ENCODE measurements around the gene GBF1. TPM values are rescaled to one million over a fixed set of nuclear protein-coding genes. Genes with fewer than 3 reads are reported as not detected.

GBF1 gene
- total RNA-seq, 4 donors from 2014 or later, result 10.9 to 45.4 (median 23.9) TPM

DNA sequence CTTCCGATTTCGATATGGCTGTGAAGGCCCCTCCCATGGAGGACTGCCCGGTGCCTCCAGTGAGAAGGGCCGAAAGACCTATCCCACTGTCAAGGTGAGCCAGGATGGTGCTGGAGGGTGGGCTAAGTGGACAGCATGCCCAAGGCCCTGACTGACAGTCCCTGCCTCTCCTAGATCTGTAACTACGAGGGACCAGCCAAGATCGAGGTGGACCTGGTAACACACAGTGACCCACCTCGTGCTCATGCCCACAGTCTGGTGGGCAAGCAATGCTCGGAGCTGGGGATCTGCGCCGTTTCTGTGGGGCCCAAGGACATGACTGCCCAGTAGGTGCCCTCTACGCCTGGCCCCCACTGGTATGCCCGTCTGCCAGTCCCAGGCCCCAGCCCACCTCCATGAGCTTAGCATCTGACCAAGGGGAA lies 151.4 kb downstream of the GBF1 start:
- Histone ChIP-seq H3K27ac (peak overlapping the region; percentile 97 to 98), H3K27me3 (no peaks in the 10 kb centered on the region), H3K4me3 (no peak overlapping the region), H3K9me3 (no peaks in the 10 kb centered on the region), H3K4me1 (peaks cover 0 to 18% of the 10 kb centered on the region in 2 donors), H3K36me3 (no peaks in the 10 kb centered on the region)
- no peak for DNase-seq
- TF ChIP-seq, protein P1, sequence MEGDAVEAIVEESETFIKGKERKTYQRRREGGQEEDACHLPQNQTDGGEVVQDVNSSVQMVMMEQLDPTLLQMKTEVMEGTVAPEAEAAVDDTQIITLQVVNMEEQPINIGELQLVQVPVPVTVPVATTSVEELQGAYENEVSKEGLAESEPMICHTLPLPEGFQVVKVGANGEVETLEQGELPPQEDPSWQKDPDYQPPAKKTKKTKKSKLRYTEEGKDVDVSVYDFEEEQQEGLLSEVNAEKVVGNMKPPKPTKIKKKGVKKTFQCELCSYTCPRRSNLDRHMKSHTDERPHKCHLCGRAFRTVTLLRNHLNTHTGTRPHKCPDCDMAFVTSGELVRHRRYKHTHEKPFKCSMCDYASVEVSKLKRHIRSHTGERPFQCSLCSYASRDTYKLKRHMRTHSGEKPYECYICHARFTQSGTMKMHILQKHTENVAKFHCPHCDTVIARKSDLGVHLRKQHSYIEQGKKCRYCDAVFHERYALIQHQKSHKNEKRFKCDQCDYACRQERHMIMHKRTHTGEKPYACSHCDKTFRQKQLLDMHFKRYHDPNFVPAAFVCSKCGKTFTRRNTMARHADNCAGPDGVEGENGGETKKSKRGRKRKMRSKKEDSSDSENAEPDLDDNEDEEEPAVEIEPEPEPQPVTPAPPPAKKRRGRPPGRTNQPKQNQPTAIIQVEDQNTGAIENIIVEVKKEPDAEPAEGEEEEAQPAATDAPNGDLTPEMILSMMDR (IDR thresholded peaks at IDR 0.05), result no peak
- TF ChIP-seq POLR2A (IDR thresholded peaks at IDR 0.05), result no peak
- intact Hi-C loops (cut with DNase I; ENCODE audit: low total_unique reads), result no loop called here

DNA sequence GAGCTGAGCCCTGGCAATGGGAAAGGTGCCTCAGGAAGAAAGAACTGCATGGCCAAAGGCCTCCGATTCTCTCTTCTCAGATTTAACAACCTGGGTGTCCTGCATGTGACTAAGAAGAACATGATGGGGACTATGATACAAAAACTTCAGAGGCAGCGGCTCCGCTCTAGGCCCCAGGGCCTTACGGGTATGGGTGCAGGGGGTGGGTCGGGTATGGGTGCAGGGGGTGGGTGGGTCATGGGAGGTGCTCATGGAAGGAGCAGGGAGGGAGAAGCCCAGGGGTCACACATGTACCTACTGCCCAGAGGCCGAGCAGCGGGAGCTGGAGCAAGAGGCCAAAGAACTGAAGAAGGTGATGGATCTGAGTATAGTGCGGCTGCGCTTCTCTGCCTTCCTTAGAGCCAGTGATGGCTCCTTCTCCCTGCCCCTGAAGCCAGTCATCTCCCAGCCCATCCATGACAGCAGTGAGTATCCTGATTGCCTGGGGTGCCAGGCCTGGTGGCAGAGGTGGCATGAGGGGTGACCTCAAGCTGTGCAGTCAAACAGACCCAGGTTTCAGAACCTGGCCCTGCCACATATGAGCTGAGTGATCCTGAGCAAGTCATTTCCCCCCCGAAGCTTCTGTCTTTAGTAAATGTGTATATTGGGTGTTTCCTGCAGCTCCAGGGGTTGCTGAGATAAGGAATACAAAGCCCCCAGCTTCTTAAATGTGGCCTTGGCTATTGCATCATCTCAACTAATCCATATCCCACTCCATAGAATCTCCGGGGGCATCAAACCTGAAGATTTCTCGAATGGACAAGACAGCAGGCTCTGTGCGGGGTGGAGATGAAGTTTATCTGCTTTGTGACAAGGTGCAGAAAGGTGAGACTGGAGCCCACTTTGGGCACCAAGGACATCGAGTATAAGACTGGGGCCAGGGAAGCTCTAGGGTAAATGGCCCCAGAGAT lies 152.2 kb downstream of the GBF1 start:
- Histone ChIP-seq H3K27ac (peak overlapping the region in 1 of 2 donors; percentile 97), H3K36me3 (no peaks in the 10 kb centered on the region), H3K27me3 (no peaks in the 10 kb centered on the region), H3K4me3 (no peak overlapping the region), H3K4me1 (peaks cover 0 to 18% of the 10 kb centered on the region in 2 donors), H3K9me3 (no peaks in the 10 kb centered on the region)
- intact Hi-C loops (cut with DNase I; ENCODE audit: low total_unique reads), result no loop called here
- TF ChIP-seq, protein P1 (IDR thresholded peaks at IDR 0.05), result no peak
- no peak for TF ChIP-seq POLR2A (IDR thresholded peaks at IDR 0.05)
- no peak for DNase-seq

DNA sequence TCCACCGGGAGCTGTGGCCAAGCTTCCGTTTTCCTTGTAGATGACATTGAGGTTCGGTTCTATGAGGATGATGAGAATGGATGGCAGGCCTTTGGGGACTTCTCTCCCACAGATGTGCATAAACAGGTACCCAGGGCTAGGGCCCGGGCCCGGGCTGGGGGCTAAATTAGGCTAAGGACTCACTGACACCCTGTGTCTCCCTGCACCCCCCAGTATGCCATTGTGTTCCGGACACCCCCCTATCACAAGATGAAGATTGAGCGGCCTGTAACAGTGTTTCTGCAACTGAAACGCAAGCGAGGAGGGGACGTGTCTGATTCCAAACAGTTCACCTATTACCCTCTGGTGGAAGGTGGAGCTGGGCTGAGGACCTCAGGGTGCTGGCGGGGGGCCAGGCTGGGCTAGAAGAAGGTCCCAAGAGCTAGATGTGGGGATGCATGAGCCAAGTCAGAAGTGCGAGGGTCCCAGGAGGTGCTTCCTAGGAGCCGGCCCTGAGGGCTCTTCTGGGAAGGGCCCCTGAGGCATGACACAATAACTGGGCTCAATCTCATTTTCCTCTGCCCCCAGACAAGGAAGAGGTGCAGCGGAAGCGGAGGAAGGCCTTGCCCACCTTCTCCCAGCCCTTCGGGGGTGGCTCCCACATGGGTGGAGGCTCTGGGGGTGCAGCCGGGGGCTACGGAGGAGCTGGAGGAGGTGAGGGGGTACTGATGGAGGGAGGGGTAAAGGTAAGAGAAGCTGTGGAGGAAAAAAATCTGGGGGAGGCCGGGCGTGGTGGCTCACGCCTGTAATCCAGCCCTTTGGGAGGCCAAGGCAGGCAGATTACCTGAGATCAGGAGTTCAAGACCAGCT lies 153.1 kb downstream of the GBF1 start:
- DNase-seq, result no peak
- intact Hi-C loops (cut with DNase I; ENCODE audit: low total_unique reads), result no loop called here

DNA sequence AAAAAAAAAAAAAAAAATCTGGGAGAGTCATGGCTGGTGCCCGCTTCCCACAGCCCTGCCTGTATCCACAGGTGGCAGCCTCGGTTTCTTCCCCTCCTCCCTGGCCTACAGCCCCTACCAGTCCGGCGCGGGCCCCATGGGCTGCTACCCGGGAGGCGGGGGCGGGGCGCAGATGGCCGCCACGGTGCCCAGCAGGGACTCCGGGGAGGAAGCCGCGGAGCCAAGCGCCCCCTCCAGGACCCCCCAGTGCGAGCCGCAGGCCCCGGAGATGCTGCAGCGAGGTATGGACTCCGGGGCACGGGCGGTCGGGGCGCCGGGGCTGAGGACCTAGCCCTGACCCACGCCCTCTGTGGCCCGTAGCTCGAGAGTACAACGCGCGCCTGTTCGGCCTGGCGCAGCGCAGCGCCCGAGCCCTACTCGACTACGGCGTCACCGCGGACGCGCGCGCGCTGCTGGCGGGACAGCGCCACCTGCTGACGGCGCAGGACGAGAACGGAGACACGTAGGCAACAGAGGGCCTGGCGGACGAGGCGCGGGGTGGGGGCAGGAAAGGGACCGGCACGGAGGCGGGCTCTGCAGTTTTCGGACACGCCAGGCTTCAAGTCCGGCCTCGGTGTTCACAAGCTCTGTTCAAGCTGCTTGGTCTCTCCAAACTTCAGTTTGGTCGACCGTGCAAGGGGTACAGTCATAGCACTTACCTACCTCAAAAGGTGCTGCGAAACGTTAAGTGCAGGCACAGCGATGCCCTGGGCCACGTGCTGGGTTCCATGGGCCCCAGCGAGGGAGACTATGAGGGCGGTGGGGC lies 154.1 kb downstream of the GBF1 start:
- H3K4me1 ChIP-seq, result peaks cover 0 to 18% of the 10 kb centered on the region in 2 donors
- H3K36me3 ChIP-seq, result no peaks in the 10 kb centered on the region
- intact Hi-C loops (cut with DNase I; ENCODE audit: low total_unique reads), result no loop called here
- H3K4me3 ChIP-seq, result peak overlapping the region; percentile 32 to 67
- no peaks in the 10 kb centered on the region for H3K27me3 ChIP-seq
- peak; percentile 41 to 70 for TF ChIP-seq POLR2A (IDR thresholded peaks at IDR 0.05)
- TF ChIP-seq, protein P1 (IDR thresholded peaks at IDR 0.05), result peak; percentile 91 to 98 (median 94)
- no peaks in the 10 kb centered on the region for H3K9me3 ChIP-seq
- H3K27ac ChIP-seq, result peak overlapping the region; percentile 88 to 97
- peak; percentile 86 to 89 for DNase-seq

More for the DNA sequence above, 153.1 kb downstream of the GBF1 start:
- peak overlapping the region; percentile 88 to 97 for H3K27ac ChIP-seq
- peaks cover 0 to 18% of the 10 kb centered on the region in 2 donors for H3K4me1 ChIP-seq
- H3K4me3 ChIP-seq, result no peak overlapping the region
- no peaks in the 10 kb centered on the region for H3K36me3 ChIP-seq
- TF ChIP-seq POLR2A (IDR thresholded peaks at IDR 0.05), result no peak
- TF ChIP-seq, protein P1 (IDR thresholded peaks at IDR 0.05), result no peak
- H3K9me3 ChIP-seq, result no peaks in the 10 kb centered on the region
- no peaks in the 10 kb centered on the region for H3K27me3 ChIP-seq

All from uterus (tissue), 4 donors.